Kidney (tissue), 14 donors: ENCODE data around the gene NINJ2. TPM values are rescaled to one million over a fixed set of nuclear protein-coding genes. Genes with fewer than 3 reads are reported as not detected.
A peak's percentile ranks its signal among the peaks of the same experiment; 100 is the strongest.
"Not testable (repeated sequence)": the region's sequence is repeated elsewhere in the genome, so short reads cannot be mapped to it uniquely, and the experiment has no call there.

ENCODE experiments used
- DNase-seq, 5 donors: peaks; one replicate each; pipeline ENCODE4 v3.0.0-alpha.2; 2013 to 2020
- FAIRE-seq: peaks from 2 replicates; lab custom pipeline; 2012; peaks lifted over from hg19 to GRCh38; lab: Jason Lieb, UNC
- H3K27ac ChIP-seq, 2 donors: one replicate each; pipeline ENCODE4 v1.7.0; 2013; ENCODE audit warnings: low read depth in 2 of 2, low read length in 2 of 2, inconsistent platforms in 1 of 2
- H3K27me3 ChIP-seq: one replicate; pipeline ENCODE4 v1.7.1; 2013; ENCODE audit warnings: low read length, inconsistent platforms; ENCODE audit not compliant: control insufficient read depth, insufficient read depth
- H3K36me3 ChIP-seq, 3 donors: one replicate each; pipeline versions ENCODE4 v1.7.0 to v1.7.1; 2013; ENCODE audit warnings: low read length in 3 of 3, control low read depth in 1 of 3, inconsistent platforms in 1 of 3; ENCODE audit not compliant: insufficient read depth in 3 of 3, control insufficient read depth in 2 of 3
- H3K4me1 ChIP-seq, 3 donors: one replicate each; pipeline versions ENCODE4 v1.7.0 to v1.7.1; 2013; ENCODE audit warnings: low read length in 3 of 3, inconsistent platforms in 1 of 3, low read depth in 1 of 3; ENCODE audit not compliant: control insufficient read depth in 2 of 3, insufficient read depth in 2 of 3
- H3K4me3 ChIP-seq, 3 donors: one replicate each; pipeline versions ENCODE4 v1.7.0 to v1.8.1; 2013; ENCODE audit warnings: low read length in 3 of 3, control low read depth in 1 of 3, inconsistent platforms in 1 of 3
- H3K9ac ChIP-seq, 3 donors: one replicate each; pipeline versions ENCODE4 v1.7.0 to v1.7.1; 2013; ENCODE audit warnings: low read length in 3 of 3, control low read depth in 1 of 3, inconsistent platforms in 1 of 3
- H3K9me3 ChIP-seq, 3 donors: one replicate each; pipeline versions ENCODE4 v1.7.0 to v1.7.1; 2013; ENCODE audit warnings: low read length in 3 of 3, control low read depth in 1 of 3, inconsistent platforms in 1 of 3; ENCODE audit not compliant: control insufficient read depth in 2 of 3, insufficient read depth in 1 of 3
- CTCF ChIP-seq: IDR thresholded peaks from 3 replicates; pipeline ENCODE4 v1.5.1; 2012; ENCODE audit warnings: mild to moderate bottlenecking, moderate library complexity, borderline replicate concordance; ENCODE audit not compliant: insufficient read depth; ENCODE audit errors: extremely low read depth
- intact Hi-C: fragments of 100-400 bp; cut with DNase I; formaldehyde crosslinking; loops from one replicate; pipeline ENCODE4 v1.11.1; 2022
- polyA plus RNA-seq: library from polyadenylated mRNA; stranded (reverse); fragments of 350-450 nt; fragmentation: Illumina TruSeq; extraction: RNeasy Lipid Tissue Mini Kit (QIAGEN cat#74804); gene quantifications from one replicate; pipeline ENCODE4 v1.2.3, GENCODE V29; 2014; ENCODE audit warnings: low read depth, low replicate concordance; ENCODE audit not compliant: insufficient read depth
- total RNA-seq: library from RNA; stranded (reverse); fragmentation: NEBNext Ultra II Directional; extraction: Animal tissue kit (Norgen Biotek cat#: 25700); gene quantifications from one replicate; pipeline ENCODE4 v1.2.1, GENCODE V29; 2021
- donor health status: control.
- donor health status: control.
- donor health status: control.
- donor health status: control.
- donor health status: control.
- donor health status: DM: yes; HTN: yes; CAD: no.
- donor health status: Normal renal cell carcinoma (clear cell type).

The NINJ2 gene
- total and polyA plus RNA-seq, 2 donors from 2014 or later, result 0.69 to 2.8 TPM

- H3K36me3 ChIP-seq, result no peaks in the 10 kb centered on the region
- no peaks in the 10 kb centered on the region for H3K27me3 ChIP-seq
- no peak overlapping the region for H3K9ac ChIP-seq
- peak overlapping the region in 1 of 3 donors; percentile 32 for H3K4me3 ChIP-seq
- peak overlapping the region; percentile 5 to 32 for H3K27ac ChIP-seq
- DNase-seq (peak in 2 of 5 donors; percentile 71 to 94), FAIRE-seq (no peak)
- no peak for TF ChIP-seq CTCF
- no peaks in the 10 kb centered on the region for H3K9me3 ChIP-seq
- intact Hi-C loops, result no loop called here
- peaks cover 0 to 6% (median 2%) of the 10 kb centered on the region in 3 donors for H3K4me1 ChIP-seq
Observed at GRCh38 chr12:630656-631632, 32.3 kb downstream of the NINJ2 start.

- intact Hi-C loops, H3K27ac ChIP-seq, FAIRE-seq: not testable (repeated sequence)
Observed at GRCh38 chr12:628742-629078, 34.5 kb downstream of the NINJ2 start.

GRCh38 chr12:627863-628741 is 35.1 kb downstream of the NINJ2 start:
- intact Hi-C loops, result no loop called here
- peak in 1 of 5 donors; percentile 33 for DNase-seq
- Histone ChIP-seq H3K4me1 (peaks cover 0 to 6% (median 2%) of the 10 kb centered on the region in 3 donors), H3K27ac (no peak overlapping the region), H3K9me3 (no peaks in the 10 kb centered on the region), H3K27me3 (no peaks in the 10 kb centered on the region), H3K4me3 (no peak overlapping the region), H3K36me3 (no peaks in the 10 kb centered on the region), H3K9ac (no peak overlapping the region)
- no peak for TF ChIP-seq CTCF
- FAIRE-seq, result no peak

More at GRCh38 chr12:628742-629078, 34.5 kb downstream of the NINJ2 start:
- not testable (repeated sequence) for H3K27me3 ChIP-seq, H3K4me1 ChIP-seq, DNase-seq, H3K4me3 ChIP-seq, H3K9ac ChIP-seq, H3K36me3 ChIP-seq, H3K9me3 ChIP-seq
